Midbrain (tissue), 1 donor: ENCODE results near the gene MYH4.

Experiments used
- DNase-seq: peaks from one replicate; lab custom pipeline; 2025; lab: John Stamatoyannopoulos, UW

MYH4 gene

GRCh38 chr17:10469459-10469858 lies at the start of gene MYH4:
Gene MYH4 (minus strand): TSS chr17:10469559. CDS start chr17:10466745, 2,814 bp downstream.
- no peak for DNase-seq

DNA sequence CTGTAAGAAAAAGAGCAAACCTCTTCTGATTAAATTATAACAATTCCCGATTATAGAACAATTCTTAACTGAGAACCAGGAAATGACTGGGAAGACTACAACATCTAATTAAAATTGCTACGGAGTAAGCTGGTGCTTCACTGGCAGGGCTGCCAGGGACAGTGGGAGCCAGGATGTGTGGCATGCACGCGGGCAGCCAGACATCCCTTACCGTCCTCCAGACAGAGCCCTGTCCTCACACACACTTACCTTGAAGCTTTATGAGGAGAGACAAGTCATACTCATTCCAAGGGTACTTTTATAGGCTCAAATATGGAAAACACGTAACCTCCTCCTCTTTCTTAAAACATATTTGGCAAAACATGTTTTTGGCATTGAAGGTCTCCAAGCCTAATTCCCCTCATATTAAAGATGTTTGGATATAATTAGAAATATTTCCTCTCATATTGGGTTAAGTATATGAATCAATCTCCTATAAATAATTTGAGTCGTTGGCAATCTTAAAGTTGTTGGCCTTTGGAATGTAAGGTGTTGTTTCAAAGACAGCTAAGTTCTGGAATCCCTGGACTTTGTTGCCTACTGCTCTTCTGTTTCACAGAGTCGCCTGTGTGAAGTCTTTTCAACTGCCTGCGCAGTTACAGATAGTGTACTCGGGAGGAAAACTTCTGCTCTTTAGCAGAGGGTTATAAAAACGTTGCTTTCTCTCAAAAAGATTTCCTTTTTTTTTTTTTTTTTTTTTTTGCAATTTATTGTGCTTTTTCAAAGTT lies 49.1 kb upstream of the MYH4 start, which contains the start of gene MYH1:
MYH1 (minus strand) TSS at position 272 of the 767 bp plus-strand sequence. CDS start 1,900 bp downstream, outside the sequence.
- DNase-seq: no peak

DNA sequence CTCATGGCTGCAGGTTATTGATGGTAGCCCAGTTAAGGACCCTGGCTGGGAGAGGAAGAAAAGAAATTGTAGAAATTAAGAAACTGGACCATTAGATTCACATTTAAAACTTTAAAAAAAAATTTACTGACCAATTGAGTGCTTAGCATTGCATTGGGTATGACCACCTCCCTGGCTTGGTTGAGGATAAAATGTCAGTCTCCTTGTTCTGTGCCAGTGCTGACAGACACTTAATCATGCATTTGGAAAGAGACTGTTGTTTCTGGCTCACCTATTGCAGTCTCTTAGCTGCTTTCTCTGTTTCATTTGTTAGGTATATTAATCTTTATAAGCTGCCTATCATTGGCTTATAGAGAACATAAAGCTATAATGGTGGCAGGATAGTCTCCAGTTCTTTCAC lies 47.3 kb upstream of the MYH4 start:
- DNase-seq: no peak

- DNase-seq: no peak
Measured at GRCh38 chr17:10516065-10516464, 46.7 kb upstream of the MYH4 start.

DNA sequence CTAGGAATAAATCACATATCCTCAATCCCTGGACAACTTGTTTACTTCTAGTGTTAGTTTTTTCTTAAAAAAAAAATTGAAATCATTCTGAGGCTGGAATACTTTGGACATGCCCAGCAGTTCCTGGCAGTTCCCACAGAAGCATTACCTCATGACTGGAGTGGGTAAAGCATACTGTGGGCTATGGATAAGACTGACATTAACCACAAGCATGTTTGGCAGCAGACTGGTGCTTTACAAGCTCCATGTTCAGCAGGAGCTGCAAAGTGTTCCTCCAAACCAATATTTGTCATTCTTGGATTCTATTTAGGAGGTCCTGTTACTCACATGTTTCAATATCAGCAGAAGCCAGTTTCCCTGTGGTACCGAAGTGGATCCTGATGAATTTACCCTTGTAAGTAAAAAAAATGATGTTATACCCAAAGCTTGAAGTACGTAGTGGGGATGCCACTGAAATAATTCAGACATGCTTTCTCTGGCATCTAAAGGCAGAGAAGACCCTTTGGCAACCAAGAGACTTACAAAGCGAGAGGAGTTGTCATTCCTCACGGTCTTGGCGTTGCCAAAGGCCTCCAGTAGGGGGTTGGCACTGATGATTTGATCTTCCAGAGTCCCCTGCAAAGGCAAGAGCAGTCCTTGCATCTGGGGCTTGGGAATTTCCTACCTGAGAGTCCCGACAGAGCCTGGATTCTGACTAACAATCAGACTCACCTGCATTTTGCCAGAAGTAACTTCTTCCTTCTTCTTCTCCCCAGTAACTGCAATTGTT lies 44.1 kb upstream of the MYH4 start:
- DNase-seq: no peak

GRCh38 chr17:10512856-10513255 lies 43.5 kb upstream of the MYH4 start:
- DNase-seq: no peak

GRCh38 chr17:10499950-10500349 lies 30.6 kb upstream of the MYH4 start:
- no peak for DNase-seq

DNA sequence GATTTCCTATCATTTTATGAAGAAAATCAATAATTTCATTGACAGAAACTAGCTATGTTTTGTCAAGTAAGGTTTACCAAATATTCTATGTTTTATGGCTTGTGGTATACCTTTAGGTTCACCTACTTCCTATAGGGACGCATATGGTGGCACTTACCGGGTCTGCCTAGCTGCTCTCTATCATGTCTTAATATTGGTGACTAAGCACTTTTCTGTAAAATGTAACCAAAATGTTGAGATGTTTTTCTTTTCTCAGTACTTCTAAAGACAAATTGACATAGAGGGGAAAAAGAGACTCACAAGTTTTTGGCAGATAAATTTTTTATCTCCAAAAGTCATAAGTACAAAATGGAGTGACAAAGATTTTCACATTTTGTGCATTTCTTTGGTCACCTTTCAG lies 22.6 kb upstream of the MYH4 start:
- no peak for DNase-seq

DNA sequence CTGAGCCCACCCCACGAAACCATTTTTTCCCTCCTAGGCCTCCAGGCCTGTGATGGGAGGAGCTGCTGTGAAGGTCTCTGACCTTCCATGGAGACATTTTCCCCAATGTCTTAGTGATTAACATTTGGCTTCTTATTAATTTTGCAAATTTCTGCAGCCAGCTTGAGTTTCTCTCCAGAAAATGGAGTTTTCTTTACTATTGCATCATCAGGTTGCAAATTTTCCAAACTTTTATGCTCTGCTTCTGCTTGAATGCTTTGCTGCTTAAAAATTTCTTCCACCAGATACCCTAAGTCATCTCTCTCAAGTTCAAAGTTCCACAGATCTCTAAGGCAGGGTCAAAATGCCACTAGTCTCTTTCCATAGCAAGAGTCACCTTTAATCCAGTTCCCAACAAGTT lies 12.9 kb upstream of the MYH4 start:
- DNase-seq: no peak

- DNase-seq: no peak
Measured at GRCh38 chr17:10477701-10478100, 8.3 kb upstream of the MYH4 start.

- no peak for DNase-seq
Measured at GRCh38 chr17:10474536-10474935, 5.2 kb upstream of the MYH4 start.

DNA sequence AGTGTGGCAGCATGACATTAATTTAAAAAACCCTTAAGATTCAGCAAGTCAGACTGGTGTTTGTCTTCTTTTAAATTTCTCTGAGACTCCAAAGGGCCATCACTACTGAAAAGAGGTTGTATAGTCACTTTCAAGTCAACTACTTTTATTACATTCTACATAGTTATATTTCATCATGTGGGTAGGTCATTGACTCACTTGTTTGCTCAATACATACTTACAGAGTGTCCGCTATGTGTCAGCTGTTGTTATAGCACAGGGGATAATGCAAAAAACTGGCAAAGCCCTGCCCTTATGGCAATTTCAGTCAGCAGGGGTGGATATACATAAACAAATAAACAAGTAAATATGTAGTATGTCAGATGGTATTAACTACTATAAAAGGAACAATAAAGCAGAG lies 2.5 kb upstream of the MYH4 start:
- DNase-seq: no peak

- DNase-seq: no peak
Measured at GRCh38 chr17:10463402-10463801, 6.0 kb downstream of the MYH4 start.

GRCh38 chr17:10460062-10460461 lies 9.3 kb downstream of the MYH4 start:
- DNase-seq: no peak

- no peak for DNase-seq
Measured at GRCh38 chr17:10458701-10459100, 10.7 kb downstream of the MYH4 start.

- no peak for DNase-seq
Measured at GRCh38 chr17:10457952-10458351, 11.4 kb downstream of the MYH4 start.

DNA sequence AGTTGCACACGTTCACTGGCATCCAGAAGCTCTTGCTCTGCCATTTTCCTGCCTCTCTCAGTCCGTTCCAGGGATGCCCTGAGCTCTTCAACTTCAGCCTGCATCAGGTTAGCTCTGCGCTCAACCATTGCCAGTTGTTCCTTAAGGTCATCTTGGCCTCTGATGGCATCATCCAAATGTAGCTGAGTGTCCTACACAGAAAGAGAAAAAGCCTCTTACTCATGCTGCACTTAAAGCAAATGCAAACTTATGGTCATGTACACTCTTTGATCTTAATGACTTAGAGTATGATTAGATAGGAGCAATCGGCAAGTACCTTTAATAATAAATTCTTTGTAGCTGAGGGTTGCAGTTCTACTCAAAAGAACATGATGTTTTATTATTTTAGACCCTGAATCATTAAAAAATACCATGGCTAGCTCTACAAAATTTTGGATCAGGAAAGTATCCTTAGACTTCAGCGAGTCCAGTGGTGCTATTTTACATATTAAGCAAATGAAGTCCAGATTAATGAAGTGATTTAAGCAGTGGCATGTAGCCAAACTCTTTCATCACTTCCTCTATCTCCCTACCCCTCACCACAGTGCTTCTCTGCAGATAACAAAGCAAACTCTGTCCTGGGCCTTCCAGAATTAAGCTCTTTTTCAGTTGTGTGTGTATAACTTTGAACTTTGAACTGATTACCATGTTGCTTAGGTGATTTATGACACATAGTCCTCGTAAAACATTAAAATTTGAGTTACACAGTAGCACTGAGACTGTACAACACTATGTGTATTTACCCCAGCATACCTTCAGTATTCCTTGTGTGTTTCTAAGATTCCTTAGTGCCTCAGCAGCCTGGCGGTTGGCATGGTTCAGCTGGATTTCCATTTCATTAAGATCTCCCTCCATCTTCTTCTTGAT lies 22.1 kb downstream of the MYH4 start:
- DNase-seq: no peak

DNA sequence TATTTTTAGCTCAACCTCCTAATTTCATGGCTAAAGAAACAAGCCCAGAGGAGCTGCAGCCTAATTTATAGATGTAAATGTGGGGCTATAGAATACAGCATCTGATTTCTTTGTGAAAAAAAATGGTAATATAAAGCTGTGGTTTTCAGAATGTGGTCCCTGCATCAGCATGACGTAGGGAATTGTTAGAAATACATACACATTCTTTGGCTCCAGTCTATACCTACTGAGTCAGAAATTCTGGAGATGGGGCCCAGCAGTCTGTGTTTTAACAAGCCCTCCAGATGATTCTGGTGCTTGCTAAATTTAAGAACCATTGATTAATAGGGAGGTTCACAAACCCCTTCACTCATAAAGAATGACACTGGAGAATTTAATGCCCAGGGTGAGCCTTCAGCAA lies 29.5 kb downstream of the MYH4 start:
- DNase-seq: no peak

DNA sequence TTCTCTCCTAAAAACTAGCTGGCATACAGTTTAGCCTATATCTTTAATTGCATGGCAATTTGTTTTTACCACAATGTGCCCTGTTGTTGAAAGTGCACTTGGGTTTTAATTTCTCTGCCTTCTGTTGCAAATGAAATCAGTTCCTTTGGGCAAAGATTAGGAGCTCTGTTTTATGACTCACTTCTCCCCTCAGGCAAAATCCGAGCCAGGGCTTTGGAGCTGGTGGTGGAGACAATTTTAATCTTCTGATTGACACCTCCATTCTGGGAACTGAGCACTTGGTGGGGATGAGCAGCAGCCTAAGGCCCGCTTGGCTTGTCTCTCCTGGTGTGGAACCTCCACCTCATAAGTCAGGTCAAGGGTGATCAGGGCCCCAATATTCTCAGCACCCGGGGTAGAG lies 34.3 kb downstream of the MYH4 start:
- no peak for DNase-seq

DNA sequence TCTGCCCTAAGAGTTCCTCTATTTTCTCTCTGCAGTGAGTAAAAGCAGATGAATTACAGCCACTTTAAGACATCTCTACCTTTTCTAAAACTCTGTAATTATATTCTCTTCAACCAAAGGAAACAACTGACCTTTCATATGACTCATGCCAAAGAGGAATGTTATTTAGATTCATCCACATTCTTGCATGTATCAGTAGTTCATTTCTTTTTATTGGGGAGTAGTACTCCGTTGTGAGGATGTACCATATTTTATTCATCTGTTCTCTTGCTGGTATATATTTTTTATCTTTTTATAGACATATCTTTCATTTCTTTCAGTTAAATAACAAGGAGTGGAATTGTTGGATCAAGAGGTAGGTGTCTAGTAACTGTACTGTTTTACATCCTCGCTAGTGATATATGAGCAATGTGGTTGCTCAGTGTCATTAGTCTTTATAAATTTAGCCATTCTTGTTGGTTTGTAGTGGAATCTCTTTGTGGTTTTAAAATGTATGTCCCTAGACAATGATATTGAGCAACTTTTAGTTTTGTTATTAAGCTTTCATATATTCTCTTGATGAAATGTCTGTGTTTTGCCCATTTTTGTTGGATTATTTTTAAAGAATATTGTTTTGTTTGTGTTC lies 39.8 kb downstream of the MYH4 start:
- DNase-seq: no peak

DNA sequence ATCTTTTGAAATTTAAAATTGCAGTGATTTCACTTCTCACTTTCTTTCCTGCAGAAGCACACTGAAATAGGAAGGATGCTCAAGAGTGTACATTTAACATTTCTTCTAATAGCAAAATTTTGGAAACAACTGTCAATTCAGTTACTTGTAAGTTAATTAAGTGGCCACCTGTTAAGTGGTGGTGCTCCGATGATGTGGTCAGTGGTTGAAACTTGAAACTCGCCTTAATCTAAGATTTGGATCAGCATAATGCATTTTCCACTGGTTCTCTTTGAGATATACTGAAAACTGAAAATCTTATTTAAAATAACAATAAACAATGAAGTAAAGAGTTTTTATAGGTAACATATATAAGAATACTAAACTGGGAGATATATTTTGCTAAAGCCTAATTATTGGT lies 40.6 kb downstream of the MYH4 start:
- no peak for DNase-seq
